ENCODE measurements around the gene LRRN3. TPM values are rescaled to one million over a fixed set of nuclear protein-coding genes. Genes with fewer than 3 reads are reported as not detected.

The LRRN3 gene
- polyA plus RNA-seq, 1 of the 3 experiments (the other 2 are of a cell fraction), result 2.1 TPM

GRCh38 chr7:111147708-111148533, 57.0 kb downstream of the LRRN3 start:
- no peak overlapping the region for H3K4me2 ChIP-seq
- no peaks in the 10 kb centered on the region for H3K36me3 ChIP-seq (replicated peaks in 1 of 2; ENCODE audit: control insufficient read depth in 1 of 2, insufficient read depth in 2 of 2, low read length in 1 of 2)
- no peak overlapping the region for H3K27ac ChIP-seq (ENCODE audit: low read depth in 2 of 2, low read length in 1 of 2)
- no peak overlapping the region for H3K9ac ChIP-seq
- H3F3A ChIP-seq (replicated peaks; ENCODE audit: insufficient read depth), result no peaks in the 10 kb centered on the region
- H3K27me3 ChIP-seq (ENCODE audit: insufficient read depth), result no peaks in the 10 kb centered on the region
- H3K9me3 ChIP-seq, result no peaks in the 10 kb centered on the region
- no peaks in the 10 kb centered on the region for H3K79me2 ChIP-seq (ENCODE audit: insufficient read depth)
- H3K4me3 ChIP-seq (ENCODE audit: low read depth in 2 of 2, low read length in 1 of 2), result no peak overlapping the region
- ChIA-PET POLR2A (no interaction called here), CTCF (no interaction called here)
- TF ChIP-seq ELF1 (IDR thresholded peaks at IDR 0.05), result no peak
- no peak for TF ChIP-seq USF2 (IDR thresholded peaks at IDR 0.05; ENCODE audit: borderline replicate concordance, low read depth, low read length)
- TF ChIP-seq TAF1 (IDR thresholded peaks at IDR 0.05; ENCODE audit: borderline replicate concordance, low read depth, low read length), result no peak
- no peak for TF ChIP-seq POLR2AphosphoS5 (IDR thresholded peaks at IDR 0.05; ENCODE audit: low read depth, low read length)
- TF ChIP-seq RXRA (IDR thresholded peaks at IDR 0.05; ENCODE audit: borderline replicate concordance, low read depth), result no peak
- no peak for TF ChIP-seq RAD21 (IDR thresholded peaks at IDR 0.05; ENCODE audit: low read length)
- no peak for TF ChIP-seq NFIC (IDR thresholded peaks at IDR 0.05; ENCODE audit: borderline replicate concordance)
- TF ChIP-seq MAX (IDR thresholded peaks at IDR 0.05; ENCODE audit: low read depth), result no peak
- TF ChIP-seq ZBTB33 (IDR thresholded peaks at IDR 0.05; ENCODE audit: borderline replicate concordance, low read depth), result no peak
- no peak for TF ChIP-seq FOXJ3 (CRISPR knock-in tag; IDR thresholded peaks at IDR 0.05)
- TF ChIP-seq REST (IDR thresholded peaks at IDR 0.05; ENCODE audit: low read depth, low read length), result no peak
- DNase-seq, result no peak
- WGBS (ENCODE audit: low lambda C conversion rate), result 91% methylated on average over 6 of the region's 6 CpGs
- no peak overlapping the region for H2AFZ ChIP-seq (ENCODE audit: low read depth)
- H3K4me1 ChIP-seq (ENCODE audit: control insufficient read depth in 1 of 2, insufficient read depth in 2 of 2, low read depth in 1 of 2, low read length in 1 of 2), result no peaks in the 10 kb centered on the region; a peak in 1 of 4 replicates
- no peaks in the 10 kb centered on the region for H4K20me1 ChIP-seq (ENCODE audit: insufficient read depth)
- no peaks in the 10 kb centered on the region for H3K9me2 ChIP-seq

Measured in SK-N-SH (cell line).